IMR-90 (cell line): ENCODE data around the gene CCN6. TPM values are rescaled to one million over a fixed set of nuclear protein-coding genes. Genes with fewer than 3 reads are reported as not detected.

ENCODE experiments used
- ATAC-seq: fragments of 200-7000 bp; cut with Tn5 transposase; 2 replicates; pipeline ENCODE4 v1.9.1; 2020; ENCODE audit warnings: low read depth, mild to moderate bottlenecking, moderate library complexity
- BruUV-seq: library from RNA; stranded (reverse); fragments of 400-500 nt; replicated peaks from 2 replicates; lab custom pipeline; 2021; lab: Mats Ljungman, UMichigan
- CTCF ChIA-PET: fragments of 300-600 bp; formaldehyde crosslinking; extraction: SDS; loops from one replicate; lab custom pipeline; 2021; ENCODE audit warnings: antibody characterized with exemption; lab: Yijun Ruan, JAX
- POLR2A ChIA-PET: fragments of 300-600 bp; sonication (Branson Sonifier 250); formaldehyde crosslinking; loops from one replicate; lab custom pipeline; 2022; ENCODE audit warnings: antibody characterized with exemption; ENCODE audit not compliant: unreplicated experiment; lab: Charles Lee
- DNase-seq: peaks from one replicate; pipeline ENCODE4 v3.0.0; 2013
- H2AFZ ChIP-seq: replicated peaks from 2 replicates; pipeline ENCODE3; 2013; ENCODE audit warnings: low read length, mild to moderate bottlenecking; ENCODE audit not compliant: poor library complexity
- H2AK5ac ChIP-seq: 2 replicates; pipeline ENCODE4 v1.6.1; 2013; ENCODE audit warnings: low read depth, low read length, inconsistent platforms
- H2AK9ac ChIP-seq: replicated peaks from 2 replicates; pipeline ENCODE3; 2013; ENCODE audit warnings: mild to moderate bottlenecking, low read depth, low read length, moderate library complexity; ENCODE audit not compliant: poor library complexity
- H2BK120ac ChIP-seq: 2 replicates; pipeline ENCODE4 v1.6.1; 2013; ENCODE audit warnings: low read depth, low read length, inconsistent platforms
- H2BK15ac ChIP-seq: 3 replicates; pipeline ENCODE4 v1.6.1; 2013; ENCODE audit warnings: low read depth, low read length, inconsistent platforms
- H2BK20ac ChIP-seq: 2 replicates; pipeline ENCODE4 v1.6.1; 2013; ENCODE audit warnings: low read depth, mild to moderate bottlenecking, inconsistent platforms, low read length, moderate library complexity
- H2BK5ac ChIP-seq: 2 replicates; pipeline ENCODE4 v1.6.1; 2013; ENCODE audit warnings: mild to moderate bottlenecking, low read depth, low read length, inconsistent platforms; ENCODE audit not compliant: poor library complexity, severe bottlenecking
- H3K14ac ChIP-seq: replicated peaks from 2 replicates; pipeline ENCODE4 v1.6.1; 2013; ENCODE audit warnings: low read depth, low read length, inconsistent platforms
- H3K18ac ChIP-seq: 2 replicates; pipeline ENCODE4 v1.6.1; 2013; ENCODE audit warnings: low read depth, low read length, control low read depth
- H3K23ac ChIP-seq: 2 replicates; pipeline ENCODE4 v1.6.1; 2013; ENCODE audit warnings: low read depth, low read length, inconsistent platforms
- H3K27ac ChIP-seq: 2 replicates; pipeline ENCODE4 v1.5.1; 2013; ENCODE audit warnings: mild to moderate bottlenecking, control low read depth, low read length; ENCODE audit not compliant: insufficient read depth
- H3K27me3 ChIP-seq: 2 replicates; pipeline ENCODE4 v1.6.1; 2013; ENCODE audit warnings: low read length; ENCODE audit not compliant: control insufficient read depth, insufficient read depth
- H3K36me3 ChIP-seq: 2 replicates; pipeline ENCODE4 v1.6.1; 2013; ENCODE audit warnings: low read length, mixed read lengths; ENCODE audit not compliant: control insufficient read depth, insufficient read depth
- H3K4ac ChIP-seq: 2 replicates; pipeline ENCODE4 v1.6.1; 2013; ENCODE audit warnings: low read depth, low read length, inconsistent platforms
- H3K4me1 ChIP-seq: 2 replicates; pipeline ENCODE4 v1.6.1; 2013; ENCODE audit warnings: low read length, mixed read lengths; ENCODE audit not compliant: control insufficient read depth, insufficient read depth
- H3K4me2 ChIP-seq: 2 replicates; pipeline ENCODE4 v1.6.1; 2013; ENCODE audit warnings: low read depth, mild to moderate bottlenecking, control low read depth, low read length, moderate library complexity
- H3K4me3 ChIP-seq: 2 replicates; pipeline ENCODE4 v1.5.1; 2013; ENCODE audit warnings: low read depth, mild to moderate bottlenecking, control low read depth, low read length, moderate library complexity; ENCODE audit not compliant: insufficient read depth
- H3K56ac ChIP-seq: 2 replicates; pipeline ENCODE4 v1.6.1; 2013; ENCODE audit warnings: low read length, inconsistent platforms; ENCODE audit not compliant: insufficient read depth; ENCODE audit errors: extremely low read depth
- H3K79me1 ChIP-seq, 2 experiments: 2 replicates each; pipeline ENCODE4 v1.6.1; 2013; ENCODE audit warnings: low read length in 2 of 2, inconsistent platforms in 1 of 2, low read depth in 1 of 2
- H3K9ac ChIP-seq: 2 replicates; pipeline ENCODE4 v1.6.1; 2013; ENCODE audit warnings: low read depth, low read length, control low read depth
- H3K9me1 ChIP-seq: 2 replicates; pipeline ENCODE4 v1.6.1; 2013; ENCODE audit warnings: low read length, inconsistent platforms; ENCODE audit not compliant: insufficient read depth
- H3K9me3 ChIP-seq: 2 replicates; pipeline ENCODE4 v1.6.1; 2013; ENCODE audit warnings: low read length; ENCODE audit not compliant: control insufficient read depth, insufficient read depth
- H4K20me1 ChIP-seq: 2 replicates; pipeline ENCODE4 v1.6.1; 2013; ENCODE audit warnings: low read length, inconsistent platforms; ENCODE audit not compliant: insufficient read depth
- H4K5ac ChIP-seq: 2 replicates; pipeline ENCODE4 v1.6.1; 2013; ENCODE audit warnings: mild to moderate bottlenecking, low read depth, low read length, control low read depth
- H4K8ac ChIP-seq, 2 experiments: 2 replicates each; pipeline ENCODE4 v1.6.1; 2013; ENCODE audit warnings: low read depth in 2 of 2, low read length in 2 of 2, control low read depth in 1 of 2, inconsistent platforms in 1 of 2
- H4K91ac ChIP-seq: 2 replicates; pipeline ENCODE4 v1.6.1; 2013; ENCODE audit warnings: low read depth, low read length, inconsistent platforms; ENCODE audit not compliant: insufficient read depth
- FOS ChIP-seq: fragments of 150-350 bp; IDR thresholded peaks from 2 replicates; pipeline ENCODE4 v1.6.1; 2016; ENCODE audit warnings: low read depth, low read length
- MXI1 ChIP-seq: IDR thresholded peaks from 2 replicates; pipeline ENCODE4 v1.6.1; 2012; ENCODE audit warnings: low read depth, mild to moderate bottlenecking, low read length, moderate library complexity, borderline replicate concordance
- POLR2A ChIP-seq: IDR thresholded peaks from 2 replicates; pipeline ENCODE4 v1.6.1; 2012; ENCODE audit warnings: mild to moderate bottlenecking, low read depth, low read length
- RCOR1 ChIP-seq: IDR thresholded peaks from 2 replicates; pipeline ENCODE4 v1.6.1; 2012; ENCODE audit warnings: mild to moderate bottlenecking, low read length, improper control_type of control experiment; ENCODE audit not compliant: insufficient replicate concordance
- WGBS, 2 experiments: methylation state at CpG; one replicate each; pipeline versions ENCODE4 v1.1.5 to v1.1.7; 2013; ENCODE audit warnings: missing lambda C conversion rate in 2 of 2; ENCODE audit not compliant: insufficient read length in 1 of 2; ENCODE audit errors: extremely low coverage in 2 of 2; 5-methylcytosine and 5-hydroxymethylcytosine counted together
- dilution Hi-C: fragments of 300-500 bp; cut with HindIII; formaldehyde crosslinking; loops from one replicate; pipeline ENCODE4 v1.14.3; 2018; ENCODE audit warnings: low sequenced_read_pairs; ENCODE audit not compliant: unreplicated experiment
- in situ Hi-C: fragments of 300-500 bp; cut with MboI; formaldehyde crosslinking; loops from 3 replicates; pipeline ENCODE4 v1.14.3; 2019; ENCODE audit warnings: low sequenced_read_pairs, inconsistent platforms, mixed read lengths
- intact Hi-C: fragments of 100-400 bp; cut with micrococcal nuclease; formaldehyde crosslinking; loops from 2 replicates; pipeline ENCODE4 v1.10.0; 2022
- polyA plus RNA-seq, 3 experiments: library from polyadenylated mRNA; depleted of rRNA; stranded (reverse); fragments of >200 nt; gene quantifications; 2 replicates each; pipeline ENCODE4 v1.2.3, GENCODE V29; 2012; ENCODE audit warnings: low replicate concordance in 1 of 3
- total RNA-seq: library from RNA; depleted of rRNA; stranded (reverse); fragments of >200 nt; gene quantifications from 2 replicates; pipeline ENCODE4 v1.2.3, GENCODE V29; 2012

Gene CCN6
- total and polyA plus RNA-seq, 2 of the 4 experiments (the other 2 are of a cell fraction): not detected

DNA sequence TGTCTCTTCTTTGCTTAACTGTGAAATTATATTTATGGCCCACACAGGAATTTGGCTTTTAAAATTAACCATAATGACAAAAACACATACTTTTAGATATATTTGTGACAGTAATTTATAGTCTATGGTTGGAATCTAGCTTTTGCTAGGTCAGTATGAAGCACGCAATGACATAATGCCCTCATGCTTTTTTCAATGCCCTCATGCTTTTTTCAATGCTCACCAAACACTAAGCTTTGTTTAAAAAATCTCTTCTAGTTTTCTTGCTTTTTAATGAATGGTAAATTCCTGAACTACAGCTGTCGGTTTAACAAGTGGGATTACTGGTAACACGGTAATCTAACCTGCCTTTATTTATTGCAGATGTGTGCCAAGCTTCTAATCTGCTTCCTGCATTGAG is 12.7 kb downstream of the CCN6 start:
- no peaks in the 10 kb centered on the region for H3K9me1 ChIP-seq
- H3K4me1 ChIP-seq: peaks cover 4% of the 10 kb centered on the region
- no peak overlapping the region for H4K5ac ChIP-seq
- BruUV-seq: no TSS peak
- H2BK5ac ChIP-seq: no peak overlapping the region
- H3K56ac ChIP-seq: no peak overlapping the region
- H3K4ac ChIP-seq: no peak overlapping the region
- H3K36me3 ChIP-seq: no peaks in the 10 kb centered on the region
- no peak overlapping the region for H2BK120ac ChIP-seq
- H3K23ac ChIP-seq: no peak overlapping the region
- no peak overlapping the region for H3K9ac ChIP-seq
- POLR2A ChIA-PET: no interaction called here
- H2BK20ac ChIP-seq: no peak overlapping the region
- ATAC-seq (no peak), DNase-seq (no peak)
- no CpG with 5 or more reads among the region's 3 CpGs for WGBS, 2 experiments
- no peak overlapping the region for H4K91ac ChIP-seq
- H2AK5ac ChIP-seq: no peak overlapping the region
- H3K27me3 ChIP-seq: no peaks in the 10 kb centered on the region
- no peak overlapping the region for H4K8ac ChIP-seq
- dilution Hi-C loops: no loop called here
- no peak overlapping the region for H2BK15ac ChIP-seq
- H3K9me3 ChIP-seq: no peaks in the 10 kb centered on the region
- no peak overlapping the region for H2AFZ ChIP-seq
- in situ Hi-C loops: no loop called here
- no peak overlapping the region for H3K27ac ChIP-seq
- no peak overlapping the region for H3K4me3 ChIP-seq
- H4K20me1 ChIP-seq: no peaks in the 10 kb centered on the region
- H3K14ac ChIP-seq: no peak overlapping the region; the same call in 1 of the 2 replicates
- H3K18ac ChIP-seq: no peak overlapping the region
- intact Hi-C loops: no loop called here
- TF ChIP-seq POLR2A: no peak
- TF ChIP-seq FOS: no peak
- no peak for TF ChIP-seq MXI1
- TF ChIP-seq RCOR1: no peak
- CTCF ChIA-PET: no interaction called here
- no peak overlapping the region for H3K4me2 ChIP-seq
- no peak overlapping the region for H2AK9ac ChIP-seq
- H3K79me1 ChIP-seq: no peaks in the 10 kb centered on the region
